HG02763 (cell line): ENCODE results near the gene NDOR1.

Experiments
- ATAC-seq: cut with Tn5 transposase; IDR thresholded peaks from one replicate; pipeline ENCODE4 v1.9.1; 2021; ENCODE audit warnings: mild to moderate bottlenecking, moderate library complexity; ENCODE audit not compliant: unreplicated experiment

Gene NDOR1

GRCh38 chr9:137205126-137206069, at the start of gene NDOR1, which contains the start of gene TMEM203:
Gene NDOR1, plus strand, starts transcription at chr9:137205700. Its CDS starts 78 bp downstream, at chr9:137205778.
Gene TMEM203, minus strand, starts transcription at chr9:137205648. Its CDS starts 234 bp downstream, at chr9:137205414.
- no peak for ATAC-seq

DNA sequence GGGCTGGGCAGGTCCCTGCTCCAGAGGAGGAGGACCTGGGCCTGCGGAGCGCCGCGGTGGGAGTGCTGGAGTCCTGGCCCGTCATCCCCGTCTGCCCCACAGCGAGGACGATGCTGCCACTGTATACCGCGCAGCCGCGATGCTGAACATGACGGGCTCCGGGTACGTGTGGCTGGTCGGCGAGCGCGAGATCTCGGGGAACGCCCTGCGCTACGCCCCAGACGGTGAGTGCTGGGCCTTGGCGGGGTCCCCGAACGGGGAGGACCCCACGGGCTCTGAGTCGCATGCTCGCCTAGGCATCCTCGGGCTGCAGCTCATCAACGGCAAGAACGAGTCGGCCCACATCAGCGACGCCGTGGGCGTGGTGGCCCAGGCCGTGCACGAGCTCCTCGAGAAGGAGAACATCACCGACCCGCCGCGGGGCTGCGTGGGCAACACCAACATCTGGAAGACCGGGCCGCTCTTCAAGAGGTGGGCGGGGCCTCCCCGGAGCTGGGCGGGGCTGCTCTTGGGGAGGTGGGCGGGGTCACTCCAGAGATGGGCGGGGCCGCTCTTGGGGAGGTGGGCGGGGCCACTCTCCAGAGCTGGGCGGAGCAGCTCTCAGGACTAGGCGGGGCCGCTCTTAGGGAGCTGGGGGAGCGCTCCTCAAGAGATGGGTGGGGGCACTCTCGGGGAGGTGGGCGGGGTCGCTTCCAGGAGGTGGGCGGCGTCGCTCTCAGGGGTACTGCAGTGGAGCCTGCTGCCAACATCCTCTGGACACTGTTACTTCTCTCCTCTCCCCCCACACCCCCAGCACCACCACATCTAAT, 48.7 kb upstream of the NDOR1 start:
- no peak for ATAC-seq

DNA sequence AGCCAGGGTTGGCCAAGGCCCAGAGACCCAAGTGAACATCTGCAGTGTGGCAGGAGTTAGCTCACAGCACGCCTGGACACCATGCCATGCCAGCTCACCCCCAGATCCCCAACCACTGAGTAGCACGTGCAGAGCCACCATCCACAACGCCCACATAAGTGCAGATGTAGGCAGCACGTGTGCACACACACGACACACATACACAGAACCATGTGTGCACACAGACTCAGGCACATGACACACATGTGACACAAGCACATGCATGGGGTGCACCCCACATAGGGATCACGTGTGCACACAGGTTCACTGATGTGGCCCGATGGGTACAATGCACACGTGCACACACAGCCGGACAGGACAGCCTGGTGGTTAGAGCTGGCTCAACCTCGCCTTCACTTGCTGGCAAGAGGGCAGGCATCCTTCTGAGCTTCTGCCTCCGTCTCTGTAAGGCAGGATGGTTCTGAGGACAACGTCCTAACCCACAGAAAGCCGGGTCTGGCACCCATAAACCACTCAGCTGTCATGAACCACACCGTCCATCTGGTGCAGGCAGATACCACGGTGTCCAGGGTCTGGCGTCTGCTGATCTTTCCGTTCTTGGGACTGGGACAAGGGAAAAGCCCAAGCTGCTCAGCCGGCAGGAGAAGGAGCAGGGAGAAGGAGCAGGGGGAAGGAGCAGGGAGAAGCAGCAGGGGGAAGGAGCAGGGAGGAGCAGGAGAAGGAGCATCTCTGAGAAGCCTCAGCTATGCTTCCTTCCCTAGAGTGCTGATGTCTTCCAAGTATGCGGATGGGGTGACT, 47.7 kb upstream of the NDOR1 start:
- ATAC-seq, result no peak

- no peak for ATAC-seq
Observed at GRCh38 chr9:137158625-137159024, 46.9 kb upstream of the NDOR1 start.

DNA sequence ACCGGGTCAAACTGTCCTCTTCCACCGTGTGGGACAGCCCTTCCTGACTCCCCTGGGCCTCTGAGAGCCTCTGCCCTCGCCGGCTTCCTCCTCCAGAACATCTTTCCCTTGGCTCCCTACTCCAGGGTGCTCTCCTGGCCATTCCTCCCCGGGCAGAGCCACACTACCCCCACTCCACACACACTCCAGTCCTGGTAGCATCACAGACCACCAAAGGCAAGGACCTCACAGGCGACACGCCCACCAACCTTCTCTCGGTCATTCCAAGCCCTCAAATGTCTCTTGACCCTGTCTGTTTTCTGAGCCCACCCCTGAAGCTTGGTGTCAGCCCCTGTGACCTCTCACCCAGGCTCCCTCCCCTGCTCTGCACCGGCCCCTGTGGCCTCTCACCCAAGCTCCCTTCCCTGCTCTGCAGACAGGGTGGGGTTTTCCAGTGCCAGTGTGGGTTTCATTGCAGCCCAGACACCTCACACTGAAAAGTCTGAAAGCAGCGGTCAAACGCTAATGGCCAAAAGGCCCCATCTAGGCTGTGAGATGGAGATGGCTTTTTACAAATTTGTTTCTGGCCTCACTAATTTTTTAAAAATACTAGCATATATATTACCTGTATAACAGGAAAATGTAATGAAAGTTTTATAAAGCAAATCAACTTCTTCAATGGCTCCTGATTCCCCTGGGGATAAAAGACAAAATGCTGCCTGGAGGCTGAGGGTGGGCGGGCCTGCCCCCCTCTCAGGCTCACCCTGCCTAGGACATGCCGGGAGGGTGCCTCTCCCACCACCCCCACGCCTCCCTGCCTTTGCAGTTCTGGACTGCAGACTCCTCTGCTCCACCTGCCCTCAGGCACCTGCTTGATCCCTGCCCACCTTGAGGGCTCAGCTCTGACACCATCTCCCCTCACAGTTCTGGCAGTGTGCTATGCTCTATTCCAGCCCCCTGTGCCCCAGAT, 46.1 kb upstream of the NDOR1 start:
- ATAC-seq, result no peak

- no peak for ATAC-seq
Observed at GRCh38 chr9:137160054-137160425, 45.5 kb upstream of the NDOR1 start.

DNA sequence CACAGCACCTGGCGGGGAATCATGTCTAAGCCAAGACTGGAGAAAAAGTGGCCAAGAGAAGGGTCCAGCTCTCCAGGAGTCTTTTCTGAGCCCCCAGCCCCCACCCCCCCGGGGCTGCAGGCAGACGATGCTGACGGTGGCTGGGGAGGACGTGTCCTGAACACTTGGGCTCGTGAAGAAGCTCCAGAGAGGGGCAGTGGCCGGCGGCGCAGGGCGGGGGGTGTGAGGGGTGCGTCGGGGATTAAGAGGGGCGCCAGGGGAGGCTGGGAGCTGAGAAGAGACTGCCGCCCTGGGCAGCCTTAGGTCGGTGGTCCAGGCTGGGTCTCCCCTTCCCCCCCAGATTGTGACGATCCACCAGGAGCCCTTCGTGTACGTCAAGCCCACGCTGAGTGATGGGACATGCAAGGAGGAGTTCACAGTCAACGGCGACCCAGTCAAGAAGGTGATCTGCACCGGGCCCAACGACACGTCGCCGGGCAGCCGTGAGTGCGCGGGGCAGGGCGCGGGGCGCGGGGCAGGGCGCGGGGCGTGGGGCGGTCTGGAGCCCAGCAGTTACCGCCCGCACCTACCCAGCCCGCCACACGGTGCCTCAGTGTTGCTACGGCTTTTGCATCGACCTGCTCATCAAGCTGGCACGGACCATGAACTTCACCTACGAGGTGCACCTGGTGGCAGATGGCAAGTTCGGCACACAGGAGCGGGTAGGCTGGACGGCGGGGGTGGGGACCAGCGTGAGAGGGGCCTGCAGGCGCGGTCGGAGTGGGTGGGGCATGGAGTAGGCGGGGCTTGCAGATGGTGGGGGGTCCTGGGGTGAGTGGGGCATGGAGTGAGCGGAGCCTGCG, 44.6 kb upstream of the NDOR1 start:
- ATAC-seq, result no peak

- no peak for ATAC-seq
Observed at GRCh38 chr9:137161558-137162486, 43.7 kb upstream of the NDOR1 start.

DNA sequence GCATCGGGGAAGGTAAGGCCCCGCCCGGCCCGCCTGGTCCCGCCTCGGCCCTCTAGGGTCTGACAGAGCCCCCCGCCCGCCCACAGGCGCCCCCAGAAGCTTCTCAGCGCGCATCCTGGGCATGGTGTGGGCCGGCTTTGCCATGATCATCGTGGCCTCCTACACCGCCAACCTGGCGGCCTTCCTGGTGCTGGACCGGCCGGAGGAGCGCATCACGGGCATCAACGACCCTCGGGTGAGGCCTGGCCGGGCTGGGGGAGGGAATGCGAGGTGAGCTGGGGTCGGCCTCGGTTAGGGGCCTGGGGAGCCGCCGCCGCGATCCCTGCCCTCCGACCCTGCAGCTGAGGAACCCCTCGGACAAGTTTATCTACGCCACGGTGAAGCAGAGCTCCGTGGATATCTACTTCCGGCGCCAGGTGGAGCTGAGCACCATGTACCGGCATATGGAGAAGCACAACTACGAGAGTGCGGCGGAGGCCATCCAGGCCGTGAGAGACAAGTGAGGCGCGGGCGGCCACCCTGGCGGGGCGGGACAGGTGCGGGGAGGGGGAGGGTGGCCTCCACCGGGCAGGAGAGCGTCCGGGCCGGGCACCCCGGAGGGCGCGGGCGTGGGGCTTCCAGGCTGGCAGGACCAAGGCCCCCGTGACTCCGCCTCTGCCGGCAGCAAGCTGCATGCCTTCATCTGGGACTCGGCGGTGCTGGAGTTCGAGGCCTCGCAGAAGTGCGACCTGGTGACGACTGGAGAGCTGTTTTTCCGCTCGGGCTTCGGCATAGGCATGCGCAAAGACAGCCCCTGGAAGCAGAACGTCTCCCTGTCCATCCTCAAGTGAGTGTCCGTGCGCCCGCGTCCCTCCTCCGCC, 42.8 kb upstream of the NDOR1 start:
- no peak for ATAC-seq

GRCh38 chr9:137163365-137163715, 42.2 kb upstream of the NDOR1 start:
- no peak for ATAC-seq

- no peak for ATAC-seq
Observed at GRCh38 chr9:137163805-137164204, 41.7 kb upstream of the NDOR1 start.

GRCh38 chr9:137164370-137165249, 40.9 kb upstream of the NDOR1 start:
- no peak for ATAC-seq

DNA sequence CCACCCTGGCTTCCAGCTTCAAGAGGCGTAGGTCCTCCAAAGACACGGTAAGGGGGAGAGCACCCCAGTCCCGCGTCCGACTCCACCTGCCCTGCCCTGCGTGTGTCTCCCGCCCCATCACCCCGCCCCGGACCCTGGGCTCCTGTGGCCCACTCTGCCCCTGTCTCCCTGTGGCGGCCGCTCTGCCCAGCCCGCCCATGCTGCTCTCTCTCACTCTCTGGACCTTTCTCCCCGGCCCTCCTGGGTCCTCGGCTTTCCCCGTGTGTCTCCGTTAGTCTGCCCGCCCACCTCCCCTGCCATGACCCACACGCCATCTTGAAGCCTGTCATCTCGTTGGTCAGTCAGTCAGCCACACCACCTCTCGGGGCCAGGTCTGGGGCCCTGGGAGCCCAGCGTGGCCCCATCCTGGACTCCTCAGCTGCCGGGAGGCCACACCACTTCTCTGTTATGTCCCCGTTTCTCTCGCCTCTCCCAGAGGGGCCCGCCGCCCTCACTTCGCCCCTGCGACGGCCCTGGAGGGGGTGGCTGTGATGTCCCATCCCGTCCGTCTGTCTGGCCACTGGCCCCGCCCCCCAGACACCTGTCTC, 40.2 kb upstream of the NDOR1 start:
- no peak for ATAC-seq

GRCh38 chr9:137166380-137167229, 38.9 kb upstream of the NDOR1 start:
- ATAC-seq, result no peak

- ATAC-seq, result no peak
Observed at GRCh38 chr9:137167277-137167746, 38.2 kb upstream of the NDOR1 start.
